Measurements from ENCODE around the gene SKAP1.

DNA sequence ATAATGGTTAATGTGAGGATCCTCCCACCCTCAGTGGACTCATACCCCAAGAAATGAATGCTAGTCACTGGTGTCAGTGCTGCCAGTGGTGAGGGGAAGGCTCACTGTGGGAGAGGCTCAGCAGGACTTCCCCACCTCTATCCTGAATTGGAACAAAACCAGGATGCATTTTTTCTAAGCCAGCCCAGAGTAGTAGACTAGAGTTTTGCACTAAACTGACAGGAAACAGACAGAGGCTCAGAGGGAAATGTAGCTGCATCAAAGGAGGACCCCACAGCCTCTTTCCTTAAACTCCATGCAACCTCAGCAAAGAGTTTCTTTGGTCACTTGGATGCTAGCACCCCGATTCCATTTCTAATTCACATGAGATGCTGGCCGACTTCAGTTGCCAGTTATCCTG is 10.7 kb upstream of the SKAP1 start:
- TF ChIP-seq CTCF (IDR thresholded peaks at IDR 0.05) (no peak), EZH2 (IDR thresholded peaks at IDR 0.05) (no peak)
